K562 (cell line): Measurements from ENCODE around the gene CBX1. TPM values are rescaled to one million over a fixed set of nuclear protein-coding genes. Genes with fewer than 3 reads are reported as not detected.

Experiments used
- ARNT ChIP-seq, 2 experiments: fragments of 450-650 bp; IDR thresholded peaks; 2 replicates each; pipeline ENCODE4 v1.6.1; 2016; ENCODE audit warnings: mild to moderate bottlenecking in 1 of 2
- ELF1 ChIP-seq: fragments of 200-800 bp; sonication (Bioruptor generic); IDR thresholded peaks from 2 replicates; pipeline ENCODE4 v1.6.1; 2016; ENCODE audit warnings: missing genetic modification characterization, missing compliant biosample characterization
- EWSR1 ChIP-seq: fragments of 450-650 bp; IDR thresholded peaks from 2 replicates; pipeline ENCODE4 v1.6.1; 2018; ENCODE audit warnings: borderline replicate concordance, mild to moderate bottlenecking, low read depth, moderate library complexity; ENCODE audit not compliant: partially characterized antibody
- FOS ChIP-seq: IDR thresholded peaks from 3 replicates; pipeline ENCODE4 v1.6.1; 2011; ENCODE audit not compliant: insufficient read length; ENCODE audit errors: extremely low read depth
- HDAC2 ChIP-seq: fragments of 450-650 bp; IDR thresholded peaks from 2 replicates; pipeline ENCODE4 v1.6.1; 2016; ENCODE audit warnings: mild to moderate bottlenecking
- ILK ChIP-seq: fragments of 450-650 bp; IDR thresholded peaks from 2 replicates; pipeline ENCODE4 v1.6.1; 2016; ENCODE audit warnings: missing genetic modification characterization, low read depth, mild to moderate bottlenecking, missing compliant biosample characterization, moderate library complexity, borderline replicate concordance
- MYC ChIP-seq, 2 experiments: fragments of 250-450 bp in 1 of 2; sonication (Bioruptor Pico) in 1 of 2; IDR thresholded peaks; 2 replicates each; pipeline versions ENCODE4 v1.5.1 to v1.6.1; 2012 to 2021; ENCODE audit warnings: low read depth in 2 of 2, borderline replicate concordance in 1 of 2, improper control_type of control experiment in 1 of 2, low read length in 1 of 2, mild to moderate bottlenecking in 1 of 2, moderate library complexity in 1 of 2
- NFRKB ChIP-seq: fragments of 450-650 bp; IDR thresholded peaks from 2 replicates; pipeline ENCODE4 v1.6.1; 2016; ENCODE audit warnings: low read depth
- PCBP1 ChIP-seq: fragments of 200-400 bp; formaldehyde crosslinking; IDR thresholded peaks from 2 replicates; pipeline ENCODE4 v1.6.1; 2018; ENCODE audit warnings: mild to moderate bottlenecking, low read depth, low read length; ENCODE audit not compliant: poor library complexity, severe bottlenecking
- PHB ChIP-seq: fragments of 250-450 bp; sonication (Bioruptor Pico); IDR thresholded peaks from 2 replicates; pipeline ENCODE4 v1.5.0; 2021
- RBM14 ChIP-seq: fragments of 200-400 bp; formaldehyde crosslinking; IDR thresholded peaks from 2 replicates; pipeline ENCODE4 v1.6.1; 2018; ENCODE audit warnings: low read depth, mild to moderate bottlenecking, low read length, moderate library complexity, borderline replicate concordance; ENCODE audit not compliant: insufficient read depth
- RHOXF2B ChIP-seq: fragments of 250-450 bp; sonication (Bioruptor Pico); conservative IDR thresholded peaks from 2 replicates; pipeline ENCODE4 v1.5.1; 2021
- SLC30A9 ChIP-seq: fragments of 250-450 bp; sonication (Bioruptor Pico); IDR thresholded peaks from 2 replicates; pipeline ENCODE4 v1.8.0; 2022; ENCODE audit warnings: mild to moderate bottlenecking, moderate library complexity
- SMAD2 ChIP-seq: fragments of 150-350 bp; IDR thresholded peaks from 2 replicates; pipeline ENCODE4 v1.6.1; 2014; ENCODE audit warnings: low read depth, mild to moderate bottlenecking, low read length
- SMAD3 ChIP-seq: fragments of 450-650 bp; formaldehyde crosslinking; conservative IDR thresholded peaks from 2 replicates; pipeline ENCODE4 v1.4.0; 2020; ENCODE audit warnings: mild to moderate bottlenecking
- TAF7 ChIP-seq: fragments of 450-650 bp; IDR thresholded peaks from 2 replicates; pipeline ENCODE4 v1.6.1; 2016; ENCODE audit warnings: missing genetic modification characterization, missing compliant biosample characterization
- TBP ChIP-seq: optimal IDR thresholded peaks from 2 replicates; pipeline ENCODE3; 2011; ENCODE audit warnings: low read depth, low read length, improper control_type of control experiment
- TRIM28 ChIP-seq: fragments of 450-650 bp; IDR thresholded peaks from 2 replicates; pipeline ENCODE4 v1.6.1; 2017
- ZBTB7A ChIP-seq: IDR thresholded peaks from 2 replicates; pipeline ENCODE4 v1.6.1; 2011; ENCODE audit warnings: low read depth, mild to moderate bottlenecking, low read length, moderate library complexity, borderline replicate concordance; ENCODE audit not compliant: control insufficient read depth
- ZNF311 ChIP-seq: fragments of 250-450 bp; sonication (Bioruptor Pico); IDR thresholded peaks from 2 replicates; pipeline ENCODE4 v1.4.0; 2020; ENCODE audit warnings: mild to moderate bottlenecking, moderate library complexity
- ZNF436 ChIP-seq: fragments of 250-450, 450-650 bp; sonication (Bioruptor Pico); formaldehyde crosslinking; IDR thresholded peaks from 2 replicates; pipeline ENCODE4 v1.7.0; 2020; ENCODE audit warnings: mild to moderate bottlenecking
- ZNF584 ChIP-seq: fragments of 200-800 bp; sonication (Bioruptor generic); IDR thresholded peaks from 2 replicates; pipeline ENCODE4 v1.6.1; 2016; ENCODE audit warnings: low read depth, mild to moderate bottlenecking, missing genetic modification characterization, missing compliant biosample characterization
- ZNF668 ChIP-seq: fragments of 250-450 bp; sonication (Bioruptor Pico); IDR thresholded peaks from 2 replicates; pipeline ENCODE4 v1.8.0; 2022; ENCODE audit warnings: mild to moderate bottlenecking, inconsistent platforms
- ZNF780A ChIP-seq: fragments of 250-450 bp; sonication (Bioruptor Pico); IDR thresholded peaks from 2 replicates; pipeline ENCODE4 v1.5.0; 2021; ENCODE audit warnings: mild to moderate bottlenecking
- polyA plus RNA-seq, 8 experiments: library from polyadenylated mRNA; depleted of rRNA in 4 of 8; stranded (reverse) in 5 of 8; unstranded in 3 of 8; fragments of >200 nt; fragmentation: Nextera tagmentation in 2 of 8; fragmentation: Illumina TruSeq in 1 of 8; extraction: Ambion mirVana in 2 of 8; extraction: Trizol in 1 of 8; gene quantifications; 2 replicates each; pipeline versions ENCODE4 v1.2.1 to v1.2.3, GENCODE V29; 2011 to 2014; ENCODE audit warnings: inconsistent platforms in 1 of 8, missing spikeins in 1 of 8
- total RNA-seq, 7 experiments: library from RNA; depleted of rRNA in 6 of 7; stranded (reverse); fragments of >200 nt in 6 of 7; fragmentation: Illumina TruSeq in 2 of 7; extraction: Trizol in 2 of 7; gene quantifications; 2 replicates each; pipeline versions ENCODE4 v1.2.1 to v1.2.3, GENCODE V29; 2011 to 2021; ENCODE audit warnings: low replicate concordance in 1 of 7
- TF ChIP-seq, protein P1 (sequence below): fragments of 450-650 bp; IDR thresholded peaks from 2 replicates; pipeline ENCODE4 v1.6.1; 2017; ENCODE audit warnings: mild to moderate bottlenecking, moderate library complexity
- TF ChIP-seq, protein P2 (sequence below), 2 experiments: fragments of 450-650 bp in 1 of 2; sonication (generic) in 1 of 2; formaldehyde crosslinking; conservative IDR thresholded peaks; 2 replicates each; pipeline versions ENCODE4 v1.4.0 to v1.8.1; 2020 to 2022; ENCODE audit warnings: mild to moderate bottlenecking in 1 of 2, missing genetic modification reagents in 1 of 2
- TF ChIP-seq, protein P3 (sequence below): sonication (generic); formaldehyde crosslinking; IDR thresholded peaks from 2 replicates; pipeline ENCODE4 v1.8.0; 2022; ENCODE audit warnings: missing genetic modification reagents, mild to moderate bottlenecking, moderate library complexity, borderline replicate concordance

CBX1 gene
- total and polyA plus RNA-seq, 9 of the 15 experiments (the other 6 are each of a cell fraction or from before 2014, with no cell fraction given), result 10.6 to 95.7 (median 52.7) TPM

DNA sequence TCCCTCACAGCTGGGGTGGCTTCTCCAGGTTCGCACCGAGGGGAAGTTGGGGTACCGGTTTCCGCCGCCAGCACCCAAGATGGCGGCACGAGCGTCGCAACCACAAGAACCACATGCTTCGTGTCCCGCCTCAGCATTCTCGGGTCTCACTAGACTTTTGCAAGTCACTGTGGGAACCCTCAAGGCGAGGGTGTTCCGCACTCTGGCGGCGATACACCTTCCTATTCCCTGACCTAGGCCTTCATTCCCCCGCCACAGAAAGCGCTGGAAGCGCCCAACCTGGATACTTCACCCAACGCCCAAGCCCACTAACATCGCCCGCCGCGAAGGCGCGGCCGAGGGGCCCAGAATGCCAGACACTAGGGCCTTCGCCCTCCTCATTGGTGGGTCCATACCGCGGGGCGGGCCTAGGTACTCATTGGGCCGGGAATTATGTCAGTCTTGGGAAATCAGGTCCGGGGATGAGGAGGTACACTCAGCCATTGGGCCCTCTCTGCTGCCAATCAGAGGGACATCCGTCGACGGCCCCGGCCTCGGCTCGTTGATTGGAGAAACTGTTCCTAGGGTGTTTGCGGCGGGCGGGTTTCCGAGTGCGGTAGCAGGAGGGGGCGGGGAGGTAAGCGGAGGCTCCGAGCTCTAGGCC lies 53.4 kb downstream of the CBX1 start, which contains the start of gene NFE2L1 (continued):
- TF ChIP-seq PCBP1 (no peak), ZNF780A (no peak), TAF7 (peak; percentile 89), SMAD3 (CRISPR knock-in tag) (peak; percentile 74; the same call in 1 of the 2 replicates), ZNF436 (CRISPR knock-in tag) (no peak), SLC30A9 (no peak), ILK (tag) (no peak), EWSR1 (no peak), FOS (peak; percentile 94), ZBTB7A (no peak; the same call in 1 of the 2 replicates), NFRKB (peak; percentile 98), ARNT (IDR thresholded peaks at IDR 0.05) (peak; percentile 23 to 94; a peak in 3 of 4 replicates), PHB (CRISPR knock-in tag) (no peak), ZNF668 (CRISPR knock-in tag) (peak; percentile 54; the same call in 1 of the 2 replicates), ZNF311 (CRISPR knock-in tag) (peak; percentile 59; the same call in 1 of the 2 replicates), TBP (peak; percentile 88), MYC (IDR thresholded peaks at IDR 0.05; ENCODE audit: low read depth, low read length) (peak; percentile 99), MYC (CRISPR knock-in tag; IDR thresholded peaks at IDR 0.05; ENCODE audit: borderline replicate concordance, low read depth) (peak; percentile 97), HDAC2 (peak; percentile 83), SMAD2 (no peak), TRIM28 (no peak; the same call in 1 of the 2 replicates), ELF1 (tag) (no peak; the same call in none of the 2 replicates), RHOXF2B (CRISPR knock-in tag) (0 out of 2 replicates have a peak, but pooled peaks have one; percentile 40), RBM14 (no peak), ZNF584 (CRISPR knock-in tag) (0 out of 2 replicates have a peak, but pooled peaks have one; percentile 68)
- TF ChIP-seq, protein P1, sequence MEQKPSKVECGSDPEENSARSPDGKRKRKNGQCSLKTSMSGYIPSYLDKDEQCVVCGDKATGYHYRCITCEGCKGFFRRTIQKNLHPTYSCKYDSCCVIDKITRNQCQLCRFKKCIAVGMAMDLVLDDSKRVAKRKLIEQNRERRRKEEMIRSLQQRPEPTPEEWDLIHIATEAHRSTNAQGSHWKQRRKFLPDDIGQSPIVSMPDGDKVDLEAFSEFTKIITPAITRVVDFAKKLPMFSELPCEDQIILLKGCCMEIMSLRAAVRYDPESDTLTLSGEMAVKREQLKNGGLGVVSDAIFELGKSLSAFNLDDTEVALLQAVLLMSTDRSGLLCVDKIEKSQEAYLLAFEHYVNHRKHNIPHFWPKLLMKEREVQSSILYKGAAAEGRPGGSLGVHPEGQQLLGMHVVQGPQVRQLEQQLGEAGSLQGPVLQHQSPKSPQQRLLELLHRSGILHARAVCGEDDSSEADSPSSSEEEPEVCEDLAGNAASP, result no peak
- TF ChIP-seq, protein P2, sequence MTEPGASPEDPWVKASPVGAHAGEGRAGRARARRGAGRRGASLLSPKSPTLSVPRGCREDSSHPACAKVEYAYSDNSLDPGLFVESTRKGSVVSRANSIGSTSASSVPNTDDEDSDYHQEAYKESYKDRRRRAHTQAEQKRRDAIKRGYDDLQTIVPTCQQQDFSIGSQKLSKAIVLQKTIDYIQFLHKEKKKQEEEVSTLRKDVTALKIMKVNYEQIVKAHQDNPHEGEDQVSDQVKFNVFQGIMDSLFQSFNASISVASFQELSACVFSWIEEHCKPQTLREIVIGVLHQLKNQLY (CRISPR knock-in tag; conservative IDR thresholded peaks at IDR 0.05), result 0 out of 4 replicates have a peak, but pooled peaks have one; percentile 33 to 60
- TF ChIP-seq, protein P3, sequence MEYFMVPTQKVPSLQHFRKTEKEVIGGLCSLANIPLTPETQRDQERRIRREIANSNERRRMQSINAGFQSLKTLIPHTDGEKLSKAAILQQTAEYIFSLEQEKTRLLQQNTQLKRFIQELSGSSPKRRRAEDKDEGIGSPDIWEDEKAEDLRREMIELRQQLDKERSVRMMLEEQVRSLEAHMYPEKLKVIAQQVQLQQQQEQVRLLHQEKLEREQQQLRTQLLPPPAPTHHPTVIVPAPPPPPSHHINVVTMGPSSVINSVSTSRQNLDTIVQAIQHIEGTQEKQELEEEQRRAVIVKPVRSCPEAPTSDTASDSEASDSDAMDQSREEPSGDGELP (CRISPR knock-in tag), result peak; percentile 96
